Natural killer cell (primary cell): ENCODE data around the gene ROR1. TPM values are rescaled to one million over a fixed set of nuclear protein-coding genes. Genes with fewer than 3 reads are reported as not detected.

ENCODE experiments used
- ATAC-seq, 3 donors: fragments of 150-1000 bp in 2 of 3; fragments of 200-7000 bp in 1 of 3; cut with Tn5 transposase; 1 replicate in 1 of 3; 2 replicates in 2 of 3; pipeline ENCODE4 v1.10.0; 2021; ENCODE audit warnings: mild to moderate bottlenecking in 2 of 3, moderate library complexity in 2 of 3
- DNase-seq, 2 donors: peaks; one replicate each; pipeline versions ENCODE4 v3.0.0 to v3.0.0-alpha.2; 2013 to 2021; ENCODE audit warnings: mixed read lengths in 1 of 2
- H3K27ac ChIP-seq: one replicate; pipeline ENCODE4 v1.5.1; 2013; ENCODE audit warnings: mild to moderate bottlenecking, low read length
- H3K27me3 ChIP-seq: one replicate; pipeline ENCODE4 v1.6.1; 2013; ENCODE audit warnings: low read length; ENCODE audit not compliant: control insufficient read depth, insufficient read depth
- H3K36me3 ChIP-seq: one replicate; pipeline ENCODE4 v1.6.1; 2013; ENCODE audit warnings: low read length; ENCODE audit not compliant: control insufficient read depth, insufficient read depth
- H3K4me1 ChIP-seq: one replicate; pipeline ENCODE4 v1.6.1; 2013; ENCODE audit warnings: low read length; ENCODE audit not compliant: control insufficient read depth, insufficient read depth
- H3K4me3 ChIP-seq: one replicate; pipeline ENCODE4 v1.5.1; 2013; ENCODE audit warnings: low read length
- H3K9me3 ChIP-seq: one replicate; pipeline ENCODE4 v1.6.1; 2013; ENCODE audit warnings: low read length; ENCODE audit not compliant: control insufficient read depth, insufficient read depth
- H3K27ac Mint-ChIP-seq, 2 donors: one replicate each; pipeline ENCODE4 v1.8.0; 2022; ENCODE audit warnings: mild to moderate bottlenecking in 2 of 2, mixed read lengths in 2 of 2, moderate library complexity in 1 of 2
- H3K27me3 Mint-ChIP-seq, 2 donors: one replicate each; pipeline ENCODE4 v1.8.0; 2022; ENCODE audit warnings: low read depth in 2 of 2, mixed read lengths in 2 of 2
- H3K36me3 Mint-ChIP-seq: one replicate; pipeline ENCODE4 v1.8.0; 2022; ENCODE audit warnings: mixed read lengths
- H3K4me1 Mint-ChIP-seq, 2 donors: one replicate each; pipeline ENCODE4 v1.8.0; 2022; ENCODE audit warnings: mixed read lengths in 2 of 2
- H3K4me3 Mint-ChIP-seq: one replicate; pipeline ENCODE4 v1.8.0; 2022; ENCODE audit warnings: mild to moderate bottlenecking, moderate library complexity, mixed read lengths
- H3K9me3 Mint-ChIP-seq, 2 donors: one replicate each; pipeline ENCODE4 v1.8.0; 2022; ENCODE audit warnings: mixed read lengths in 2 of 2
- CTCF ChIP-seq: fragments of 200-600 bp; IDR thresholded peaks from one replicate; pipeline ENCODE4 v1.8.0; 2022; ENCODE audit warnings: antibody characterized with exemption
- WGBS: methylation state at CpG from one replicate; pipeline ENCODE4 v1.1.7; 2013; ENCODE audit warnings: missing lambda C conversion rate; ENCODE audit not compliant: insufficient coverage; 5-methylcytosine and 5-hydroxymethylcytosine counted together
- intact Hi-C: fragments of 100-400 bp; cut with micrococcal nuclease; formaldehyde crosslinking; loops from one replicate; pipeline ENCODE4 v1.14.2; 2022
- total RNA-seq, 4 donors: library from RNA; stranded (reverse); fragments of 120-200 nt in 1 of 4; gene quantifications; one replicate each; pipeline versions ENCODE4 v1.2.3 to v1.2.4, GENCODE V29; 2013 to 2022

The ROR1 gene
- total RNA-seq, 3 donors from 2014 or later (not counting 1 experiment from before 2014, with no cell fraction given): 0.05 to 0.35 (median 0.27) TPM

GRCh38 chr1:63921359-63921758, 147.5 kb downstream of the ROR1 start:
- no peaks in the 10 kb centered on the region for H3K4me1 ChIP-seq
- no peaks in the 10 kb centered on the region for H3K36me3 Mint-ChIP-seq
- DNase-seq (no peak), ATAC-seq (no peak)
- no peak overlapping the region for H3K27ac ChIP-seq
- H3K9me3 Mint-ChIP-seq: no peaks in the 10 kb centered on the region
- peaks cover 0 to 6% of the 10 kb centered on the region in 2 donors for H3K27me3 Mint-ChIP-seq
- no peak overlapping the region for H3K4me3 Mint-ChIP-seq
- no peak for TF ChIP-seq CTCF
- H3K4me1 Mint-ChIP-seq: no peaks in the 10 kb centered on the region
- no peaks in the 10 kb centered on the region for H3K27me3 ChIP-seq
- intact Hi-C loops: no loop called here
- H3K27ac Mint-ChIP-seq: no peak overlapping the region
- no peaks in the 10 kb centered on the region for H3K9me3 ChIP-seq
- WGBS: 86% methylated on average over 5 of the region's 5 CpGs
- no peak overlapping the region for H3K4me3 ChIP-seq
- no peaks in the 10 kb centered on the region for H3K36me3 ChIP-seq

- no peaks in the 10 kb centered on the region for H3K9me3 Mint-ChIP-seq
- Histone ChIP-seq H3K27ac (no peak overlapping the region), H3K36me3 (no peaks in the 10 kb centered on the region), H3K4me1 (no peaks in the 10 kb centered on the region), H3K9me3 (no peaks in the 10 kb centered on the region), H3K4me3 (no peak overlapping the region), H3K27me3 (no peaks in the 10 kb centered on the region)
- TF ChIP-seq CTCF: no peak
- no peaks in the 10 kb centered on the region for H3K4me1 Mint-ChIP-seq
- peaks cover 0 to 6% of the 10 kb centered on the region in 2 donors for H3K27me3 Mint-ChIP-seq
- ATAC-seq: no peak
- H3K36me3 Mint-ChIP-seq: no peaks in the 10 kb centered on the region
- intact Hi-C loops: no loop called here
- no peak for DNase-seq
- H3K27ac Mint-ChIP-seq: no peak overlapping the region
- H3K4me3 Mint-ChIP-seq: no peak overlapping the region
Measured at GRCh38 chr1:63921802-63922201, 148.0 kb downstream of the ROR1 start.

GRCh38 chr1:63922848-63923247, 149.0 kb downstream of the ROR1 start:
- 68% methylated on average over 6 of the region's 6 CpGs for WGBS
- Histone ChIP-seq H3K9me3 (no peaks in the 10 kb centered on the region), H3K27ac (no peak overlapping the region), H3K4me1 (no peaks in the 10 kb centered on the region), H3K4me3 (no peak overlapping the region), H3K27me3 (no peaks in the 10 kb centered on the region), H3K36me3 (no peaks in the 10 kb centered on the region)
- no peak for TF ChIP-seq CTCF
- no peak overlapping the region for H3K27ac Mint-ChIP-seq
- H3K4me3 Mint-ChIP-seq: no peak overlapping the region
- H3K4me1 Mint-ChIP-seq: no peaks in the 10 kb centered on the region
- no peaks in the 10 kb centered on the region for H3K36me3 Mint-ChIP-seq
- no peak for ATAC-seq
- H3K27me3 Mint-ChIP-seq: peaks cover 0 to 6% of the 10 kb centered on the region in 2 donors
- no peaks in the 10 kb centered on the region for H3K9me3 Mint-ChIP-seq
- no peak for DNase-seq
- intact Hi-C loops: no loop called here

- Histone ChIP-seq H3K9me3 (no peaks in the 10 kb centered on the region), H3K27me3 (no peaks in the 10 kb centered on the region), H3K4me3 (no peak overlapping the region), H3K36me3 (no peaks in the 10 kb centered on the region), H3K4me1 (no peaks in the 10 kb centered on the region), H3K27ac (no peak overlapping the region)
- Mint-ChIP-seq H3K27ac (no peak overlapping the region), H3K27me3 (peaks cover 0 to 6% of the 10 kb centered on the region in 2 donors), H3K4me3 (no peak overlapping the region), H3K36me3 (no peaks in the 10 kb centered on the region), H3K9me3 (no peaks in the 10 kb centered on the region), H3K4me1 (no peaks in the 10 kb centered on the region)
- no peak for ATAC-seq
- DNase-seq: no peak
- intact Hi-C loops: no loop called here
- 90% methylated on average over 2 of the region's 2 CpGs for WGBS
- TF ChIP-seq CTCF: no peak
Measured at GRCh38 chr1:63923302-63923701, 149.5 kb downstream of the ROR1 start.
